GM18858 (cell line): ENCODE data around the gene ZNF8.
"Not testable (repeated sequence)": the region's sequence is repeated elsewhere in the genome, so short reads cannot be mapped to it uniquely, and the experiment has no call there.

Experiments
- ATAC-seq: cut with Tn5 transposase; IDR thresholded peaks from one replicate; pipeline ENCODE4 v1.9.1; 2021; ENCODE audit not compliant: unreplicated experiment

Gene ZNF8

GRCh38 chr19:58294743-58295374, 16.1 kb downstream of the ZNF8 start:
- ATAC-seq = no peak

DNA sequence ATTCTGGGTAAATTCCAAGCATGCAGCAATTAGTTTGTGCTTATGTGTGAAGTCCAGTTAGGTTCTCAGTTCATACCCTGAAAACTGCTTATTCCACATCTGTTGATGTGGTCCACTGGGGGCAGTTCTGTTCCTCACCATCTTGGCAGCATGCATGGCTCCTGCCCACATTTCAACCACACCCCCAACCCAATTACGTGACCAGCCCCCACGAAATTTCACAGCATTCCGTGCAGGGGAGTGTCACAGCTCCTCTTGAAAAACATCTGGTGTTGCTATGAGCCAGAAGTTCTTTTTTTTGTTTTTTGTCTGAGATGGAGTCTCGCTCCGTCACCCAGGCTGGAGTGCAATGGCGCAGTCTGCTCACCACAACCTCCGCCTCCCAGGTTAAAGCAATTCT, 17.3 kb downstream of the ZNF8 start:
- ATAC-seq = no peak

- no peak for ATAC-seq
Observed at GRCh38 chr19:58300620-58301019, 21.9 kb downstream of the ZNF8 start.

- no peak for ATAC-seq
Observed at GRCh38 chr19:58304255-58304654, 25.5 kb downstream of the ZNF8 start.

DNA sequence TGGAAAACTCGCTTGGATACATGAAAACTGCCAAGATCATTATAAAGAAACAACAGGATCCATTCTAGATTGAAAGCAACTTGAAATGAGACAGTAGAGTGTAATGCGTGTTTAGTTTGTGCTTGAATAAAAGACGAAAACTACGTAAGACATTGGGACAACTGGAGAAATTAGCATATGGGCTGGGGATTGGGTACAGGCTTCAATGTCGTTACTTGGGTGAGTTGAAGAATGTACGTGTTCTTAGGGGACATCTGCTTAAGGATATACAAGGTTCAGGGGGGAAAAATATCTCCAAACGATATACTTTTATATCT, 26.0 kb downstream of the ZNF8 start:
- ATAC-seq = no peak

GRCh38 chr19:58305065-58305931, 26.5 kb downstream of the ZNF8 start, which contains the start of gene ERVK3-1:
Gene ERVK3-1 (plus strand): TSS chr19:58305377. CDS start chr19:58312169, 6,792 bp downstream.
- peak; percentile 86 for ATAC-seq

- ATAC-seq = no peak
Observed at GRCh38 chr19:58305932-58306323, 27.2 kb downstream of the ZNF8 start.

DNA sequence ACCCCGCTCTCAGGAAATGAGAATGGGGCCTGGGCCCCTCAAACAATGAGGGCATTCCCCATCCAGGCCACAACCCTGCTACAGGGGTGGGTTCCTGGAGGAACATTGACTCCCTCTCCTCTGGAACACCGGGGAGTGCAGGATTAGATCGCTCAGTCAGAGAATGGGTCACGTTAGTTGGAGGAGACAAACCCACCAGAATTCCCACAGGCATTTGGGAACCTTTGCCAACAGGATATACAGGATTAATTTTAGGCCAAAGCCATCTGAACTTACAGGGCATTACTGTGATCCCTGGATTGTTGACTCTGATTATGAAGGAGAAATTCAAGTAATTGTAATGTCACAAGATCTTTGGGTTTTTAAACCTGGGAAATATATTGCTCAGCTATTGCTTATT, 29.0 kb downstream of the ZNF8 start:
- no peak for ATAC-seq

DNA sequence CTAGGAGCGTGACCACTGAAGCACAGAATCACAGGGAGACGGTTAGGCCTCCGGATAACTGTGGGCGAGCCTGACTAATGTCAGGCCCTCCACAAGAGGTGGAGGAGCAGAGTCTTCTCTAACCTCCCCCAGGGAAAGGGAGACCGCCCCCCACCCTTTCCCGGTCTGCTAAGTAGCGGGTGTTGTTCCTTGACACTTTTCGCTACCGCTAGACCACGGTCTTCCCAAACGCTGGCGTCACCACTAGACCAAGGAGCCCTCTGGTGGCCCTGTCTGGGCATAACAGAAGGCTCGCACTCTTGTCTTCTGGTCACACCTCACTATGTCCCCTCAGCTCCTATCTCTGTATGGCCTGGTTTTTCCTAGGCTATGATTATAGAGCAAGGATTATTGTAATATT, 31.9 kb downstream of the ZNF8 start:
- not testable (repeated sequence) for ATAC-seq

GRCh38 chr19:58311345-58311865, 32.6 kb downstream of the ZNF8 start:
- no peak for ATAC-seq

- ATAC-seq = no peak
Observed at GRCh38 chr19:58315580-58315979, 36.8 kb downstream of the ZNF8 start.

- ATAC-seq = no peak
Observed at GRCh38 chr19:58317476-58318072, 38.8 kb downstream of the ZNF8 start.

- no peak for ATAC-seq
Observed at GRCh38 chr19:58318297-58318696, 39.5 kb downstream of the ZNF8 start.

DNA sequence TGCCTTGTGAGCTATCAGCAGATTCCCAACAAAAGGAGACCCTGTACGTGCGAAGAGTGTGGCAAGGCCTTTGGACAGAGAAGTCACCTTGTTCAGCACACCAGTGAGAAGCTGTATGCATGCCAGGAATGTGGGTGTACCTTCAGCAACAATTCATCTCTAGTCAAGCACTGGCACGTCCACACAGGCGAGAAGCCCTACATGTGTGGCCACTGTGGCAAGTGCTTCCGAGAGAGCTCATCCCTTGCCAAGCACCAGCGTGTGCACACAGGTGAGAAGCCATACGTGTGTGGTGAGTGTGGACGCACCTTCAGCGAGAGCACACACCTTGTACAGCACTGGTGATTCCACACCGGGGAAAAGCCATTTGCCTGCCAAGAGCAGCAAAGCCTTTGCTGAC, 40.5 kb downstream of the ZNF8 start:
- ATAC-seq = no peak

GRCh38 chr19:58325311-58326022, 46.7 kb downstream of the ZNF8 start:
- no peak for ATAC-seq

DNA sequence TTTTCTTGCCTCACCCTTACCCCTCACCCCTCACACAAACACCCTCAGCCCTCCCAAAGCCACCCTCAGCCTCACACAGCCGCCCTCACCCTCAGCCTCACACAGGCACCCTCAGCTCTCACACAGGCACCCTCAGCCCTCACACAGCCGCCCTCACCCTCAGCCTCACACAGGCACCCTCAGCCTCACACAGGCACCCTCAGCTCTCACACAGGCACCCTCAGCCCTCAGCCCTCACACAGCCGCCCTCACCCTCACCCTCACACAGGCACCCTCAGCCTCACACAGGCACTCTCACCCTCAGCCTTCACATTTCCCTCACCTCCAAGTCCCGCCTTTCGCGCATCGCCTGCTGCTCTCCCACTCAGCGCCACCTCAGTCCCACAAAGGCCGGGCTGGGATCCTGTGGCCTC, 47.8 kb downstream of the ZNF8 start:
- ATAC-seq = no peak

- ATAC-seq = peak; percentile 61
Observed at GRCh38 chr19:58326914-58327726, 48.4 kb downstream of the ZNF8 start, which contains the start of gene ZSCAN22. Gene ZSCAN22 (plus strand): TSS chr19:58326994. CDS start chr19:58334803, 7,809 bp downstream.

GRCh38 chr19:58328999-58329398, 50.2 kb downstream of the ZNF8 start:
- no peak for ATAC-seq

- ATAC-seq = no peak
Observed at GRCh38 chr19:58330458-58330857, 51.7 kb downstream of the ZNF8 start.

DNA sequence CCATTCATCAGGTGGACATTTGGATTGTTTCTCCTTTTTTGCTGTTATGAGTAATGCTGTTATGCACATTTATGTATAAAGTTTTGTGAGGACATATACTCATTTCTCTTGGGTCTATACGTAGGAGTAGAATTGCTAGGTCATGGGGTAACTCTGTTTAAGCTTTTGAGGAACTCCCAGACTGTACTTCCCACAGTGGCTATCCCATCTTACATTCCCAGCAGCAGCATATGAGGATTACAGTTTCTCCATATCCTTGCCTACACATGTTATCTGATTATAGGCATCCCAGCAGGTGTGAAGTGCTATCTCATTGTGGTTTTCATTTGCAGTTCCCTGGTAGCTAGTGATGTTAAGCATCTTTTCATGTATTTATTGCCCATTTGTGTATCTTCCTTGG, 53.9 kb downstream of the ZNF8 start:
- ATAC-seq = no peak
